GM23248 (cell line): Measurements from ENCODE around the gene EMSY.

Source experiments
- EZH2 ChIP-seq: fragments of 200-600 bp; sonication (generic); IDR thresholded peaks from 2 replicates; pipeline ENCODE4 v1.6.1; 2018; ENCODE audit warnings: antibody characterized with exemption, mild to moderate bottlenecking; ENCODE audit not compliant: insufficient read depth, poor library complexity, severe bottlenecking
- EZH2phosphoT487 ChIP-seq: fragments of 200-600 bp; sonication (generic); IDR thresholded peaks from 2 replicates; pipeline ENCODE4 v1.6.1; 2018; ENCODE audit warnings: antibody characterized with exemption, moderate library complexity, mild to moderate bottlenecking, low read depth; ENCODE audit not compliant: insufficient read depth

- no peak for TF ChIP-seq EZH2phosphoT487
- TF ChIP-seq EZH2 = no peak
Measured at GRCh38 chr11:76599041-76600013, 154.5 kb downstream of the EMSY start.
